ENCODE results near the gene TRDMT1. TPM values are rescaled to one million over a fixed set of nuclear protein-coding genes. Genes with fewer than 3 reads are reported as not detected.
"Not testable (repeated sequence)": the region's sequence is repeated elsewhere in the genome, so short reads cannot be mapped to it uniquely, and the experiment has no call there.

The TRDMT1 gene
- polyA plus RNA-seq, 3 donors = 8.8 to 12.8 (median 10.5) TPM

- DNase-seq (ENCODE audit: extremely low read depth in 1 of 11, low read depth in 9 of 11, low spot score in 4 of 11) = no peak
Measured at GRCh38 chr10:17122726-17123661, 78.5 kb downstream of the TRDMT1 start.

- no peak for DNase-seq (ENCODE audit: extremely low read depth in 1 of 11, low read depth in 9 of 11, low spot score in 4 of 11)
Measured at GRCh38 chr10:17122052-17122451, 79.4 kb downstream of the TRDMT1 start.

- no peak for DNase-seq (ENCODE audit: extremely low read depth in 1 of 11, low read depth in 9 of 11, low spot score in 4 of 11)
Measured at GRCh38 chr10:17120694-17121093, 80.8 kb downstream of the TRDMT1 start.

- DNase-seq (ENCODE audit: extremely low read depth in 1 of 11, low read depth in 9 of 11, low spot score in 4 of 11) = no peak
Measured at GRCh38 chr10:17119845-17120244, 81.6 kb downstream of the TRDMT1 start.

- DNase-seq (ENCODE audit: extremely low read depth in 1 of 11, low read depth in 9 of 11, low spot score in 4 of 11) = no peak
Measured at GRCh38 chr10:17116193-17116592, 85.3 kb downstream of the TRDMT1 start.

GRCh38 chr10:17115683-17116082, 85.8 kb downstream of the TRDMT1 start:
- DNase-seq (ENCODE audit: extremely low read depth in 1 of 11, low read depth in 9 of 11, low spot score in 4 of 11) = no peak

- not testable (repeated sequence) for DNase-seq (ENCODE audit: extremely low read depth in 1 of 11, low read depth in 9 of 11, low spot score in 4 of 11)
Measured at GRCh38 chr10:17114878-17115444, 86.5 kb downstream of the TRDMT1 start.

GRCh38 chr10:17113889-17114540, 87.5 kb downstream of the TRDMT1 start:
- DNase-seq (ENCODE audit: extremely low read depth in 1 of 11, low read depth in 9 of 11, low spot score in 4 of 11) = no peak

- no peak for DNase-seq (ENCODE audit: extremely low read depth in 1 of 11, low read depth in 9 of 11, low spot score in 4 of 11)
Measured at GRCh38 chr10:17113346-17113745, 88.1 kb downstream of the TRDMT1 start.

- DNase-seq (ENCODE audit: extremely low read depth in 1 of 11, low read depth in 9 of 11, low spot score in 4 of 11) = no peak
Measured at GRCh38 chr10:17112566-17112965, 88.9 kb downstream of the TRDMT1 start.

GRCh38 chr10:17109475-17110207, 91.8 kb downstream of the TRDMT1 start:
- no peak for DNase-seq (ENCODE audit: extremely low read depth in 1 of 11, low read depth in 9 of 11, low spot score in 4 of 11)

GRCh38 chr10:17109046-17109445, 92.4 kb downstream of the TRDMT1 start:
- DNase-seq (ENCODE audit: extremely low read depth in 1 of 11, low read depth in 9 of 11, low spot score in 4 of 11) = no peak

- DNase-seq (ENCODE audit: extremely low read depth in 1 of 11, low read depth in 9 of 11, low spot score in 4 of 11) = no peak
Measured at GRCh38 chr10:17106991-17107390, 94.5 kb downstream of the TRDMT1 start.

- no peak for DNase-seq (ENCODE audit: extremely low read depth in 1 of 11, low read depth in 9 of 11, low spot score in 4 of 11)
Measured at GRCh38 chr10:17101910-17102266, 99.6 kb downstream of the TRDMT1 start.

GRCh38 chr10:17101257-17101909, 100.1 kb downstream of the TRDMT1 start:
- DNase-seq (ENCODE audit: extremely low read depth in 1 of 11, low read depth in 9 of 11, low spot score in 4 of 11) = no peak

- DNase-seq (ENCODE audit: extremely low read depth in 1 of 11, low read depth in 9 of 11, low spot score in 4 of 11) = no peak
Measured at GRCh38 chr10:17100586-17100985, 100.9 kb downstream of the TRDMT1 start.

- DNase-seq (ENCODE audit: extremely low read depth in 1 of 11, low read depth in 9 of 11, low spot score in 4 of 11) = no peak
Measured at GRCh38 chr10:17098012-17098411, 103.5 kb downstream of the TRDMT1 start.

All from renal cortex interstitium (tissue), 11 donors.